Measurements from ENCODE around the gene DAGLA.

Gene DAGLA

DNA sequence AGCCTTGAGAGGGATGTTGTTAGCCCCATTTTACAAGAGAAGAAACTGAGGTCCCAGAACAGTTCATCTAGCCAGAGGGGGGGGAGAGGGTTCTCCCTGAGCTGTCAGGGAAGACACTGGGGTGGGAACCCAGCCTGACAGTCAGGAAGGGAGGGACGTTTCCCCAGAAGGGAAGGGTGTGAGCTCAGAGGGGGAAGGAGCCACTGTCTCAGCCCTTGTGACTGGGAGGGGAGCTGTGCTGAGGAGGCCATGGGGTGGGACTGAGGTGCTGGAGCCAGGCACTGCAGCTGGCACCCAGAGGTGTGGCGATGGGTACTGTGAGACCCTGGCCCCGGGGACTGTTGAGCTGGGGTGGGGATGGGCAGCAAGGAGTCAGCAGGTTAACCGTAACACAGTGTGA lies 35.7 kb downstream of the DAGLA start:
- Histone ChIP-seq H3K9me3 (ENCODE audit: control insufficient read depth in 1 of 2, low read length in 2 of 2) (no peaks in the 10 kb centered on the region), H3K4me1 (ENCODE audit: control insufficient read depth in 1 of 2, insufficient read depth in 2 of 2, low read length in 2 of 2) (peaks cover 6 to 14% of the 10 kb centered on the region in 2 donors), H3K27ac (ENCODE audit: low read depth, low read length) (no peak overlapping the region), H3K4me3 (ENCODE audit: low read depth in 1 of 2, low read length in 2 of 2) (no peak overlapping the region), H3K27me3 (ENCODE audit: control insufficient read depth in 1 of 2, insufficient read depth in 2 of 2, low read length in 2 of 2) (no peaks in the 10 kb centered on the region), H3K36me3 (ENCODE audit: control insufficient read depth in 1 of 2, insufficient read depth in 2 of 2, low read length in 2 of 2) (no peaks in the 10 kb centered on the region), H3K9ac (ENCODE audit: low read depth in 1 of 2, low read length in 2 of 2) (no peak overlapping the region)

DNA sequence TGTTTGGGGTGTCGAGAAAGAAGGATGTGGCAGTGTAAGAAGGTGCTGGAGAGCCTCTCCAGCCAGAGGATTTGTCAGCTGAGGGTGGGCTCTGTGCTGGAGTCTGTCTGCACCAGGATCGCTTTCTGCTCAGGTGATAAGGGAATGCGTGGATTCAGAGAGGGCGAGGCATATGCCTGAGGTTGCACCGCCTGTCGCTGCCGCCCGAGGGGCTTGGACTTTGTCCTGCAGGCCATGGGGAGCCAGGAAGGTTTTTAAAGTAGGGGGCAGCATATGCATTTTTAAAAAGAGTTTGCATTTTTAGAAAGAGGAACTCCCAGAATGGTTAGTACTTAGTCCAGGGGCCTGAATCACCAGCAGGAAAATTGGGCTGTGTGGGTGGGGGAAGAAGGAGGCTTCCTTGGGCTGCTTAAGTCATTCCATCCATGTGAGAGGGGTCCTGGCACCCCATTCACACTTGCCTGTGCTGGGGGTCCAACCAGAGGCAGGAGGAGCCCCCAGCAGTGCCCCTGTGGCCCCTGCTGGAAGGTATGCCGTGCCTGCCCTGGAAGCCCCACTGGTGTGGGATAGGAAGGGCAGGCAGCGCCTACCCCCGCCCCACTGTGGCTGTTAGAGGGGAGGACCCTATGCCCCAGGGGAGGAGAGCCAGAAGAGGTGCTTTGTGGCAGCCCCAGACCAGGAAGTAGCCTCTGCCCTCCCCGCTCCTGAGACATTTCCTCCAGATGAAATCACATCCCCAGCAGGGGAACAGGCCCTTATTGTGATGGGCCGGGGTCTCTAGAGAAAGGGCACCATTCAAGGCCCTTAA lies 36.5 kb downstream of the DAGLA start:
- Histone ChIP-seq H3K9ac (ENCODE audit: low read depth in 1 of 2, low read length in 2 of 2) (no peak overlapping the region), H3K27me3 (ENCODE audit: control insufficient read depth in 1 of 2, insufficient read depth in 2 of 2, low read length in 2 of 2) (no peaks in the 10 kb centered on the region), H3K9me3 (ENCODE audit: control insufficient read depth in 1 of 2, low read length in 2 of 2) (no peaks in the 10 kb centered on the region), H3K27ac (ENCODE audit: low read depth, low read length) (no peak overlapping the region), H3K4me1 (ENCODE audit: control insufficient read depth in 1 of 2, insufficient read depth in 2 of 2, low read length in 2 of 2) (peaks cover 6 to 14% of the 10 kb centered on the region in 2 donors), H3K36me3 (ENCODE audit: control insufficient read depth in 1 of 2, insufficient read depth in 2 of 2, low read length in 2 of 2) (no peaks in the 10 kb centered on the region), H3K4me3 (ENCODE audit: low read depth in 1 of 2, low read length in 2 of 2) (no peak overlapping the region)

DNA sequence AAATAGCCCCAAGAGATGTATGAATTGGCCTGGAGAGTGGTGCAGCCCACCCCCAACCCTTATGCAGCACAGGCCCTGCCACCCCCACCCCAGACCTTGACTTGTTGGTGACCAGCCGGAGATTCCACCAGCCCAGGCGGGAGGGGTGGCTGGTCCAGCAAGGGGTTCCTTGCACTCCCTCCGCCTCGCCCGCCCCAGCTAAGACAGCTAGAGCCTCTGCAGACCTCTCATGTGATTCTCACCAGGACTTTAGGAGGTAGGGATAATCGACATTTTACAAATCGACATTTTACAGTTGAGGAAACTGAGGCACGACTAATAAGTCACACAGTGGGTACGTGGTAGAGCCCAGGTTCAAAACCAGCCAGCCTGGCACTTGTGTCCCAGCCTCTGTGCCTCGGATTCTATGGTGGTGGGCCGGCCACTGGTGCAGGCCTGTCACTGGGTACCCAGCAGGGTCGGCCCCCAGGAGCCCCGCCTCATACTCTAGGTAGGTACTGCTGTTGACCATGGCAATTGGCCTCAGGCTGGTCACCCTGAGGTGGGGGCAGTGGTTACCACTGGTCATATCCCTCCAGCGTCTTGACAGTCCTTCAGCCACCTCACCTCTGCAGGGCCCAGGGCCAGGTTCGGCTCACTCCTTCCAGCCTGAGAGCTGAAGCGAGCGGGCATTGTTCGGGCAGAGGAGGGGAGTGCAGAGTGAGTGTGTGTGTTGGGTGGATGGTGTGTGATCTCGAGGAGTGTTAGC lies 37.3 kb downstream of the DAGLA start:
- no peak overlapping the region for H3K4me3 ChIP-seq (ENCODE audit: low read depth in 1 of 2, low read length in 2 of 2)
- H3K9ac ChIP-seq (ENCODE audit: low read depth in 1 of 2, low read length in 2 of 2): no peak overlapping the region
- H3K36me3 ChIP-seq (ENCODE audit: control insufficient read depth in 1 of 2, insufficient read depth in 2 of 2, low read length in 2 of 2): no peaks in the 10 kb centered on the region
- peaks cover 6 to 14% of the 10 kb centered on the region in 2 donors for H3K4me1 ChIP-seq (ENCODE audit: control insufficient read depth in 1 of 2, insufficient read depth in 2 of 2, low read length in 2 of 2)
- H3K27ac ChIP-seq (ENCODE audit: low read depth, low read length): no peak overlapping the region
- no peaks in the 10 kb centered on the region for H3K27me3 ChIP-seq (ENCODE audit: control insufficient read depth in 1 of 2, insufficient read depth in 2 of 2, low read length in 2 of 2)
- H3K9me3 ChIP-seq (ENCODE audit: control insufficient read depth in 1 of 2, low read length in 2 of 2): no peaks in the 10 kb centered on the region

DNA sequence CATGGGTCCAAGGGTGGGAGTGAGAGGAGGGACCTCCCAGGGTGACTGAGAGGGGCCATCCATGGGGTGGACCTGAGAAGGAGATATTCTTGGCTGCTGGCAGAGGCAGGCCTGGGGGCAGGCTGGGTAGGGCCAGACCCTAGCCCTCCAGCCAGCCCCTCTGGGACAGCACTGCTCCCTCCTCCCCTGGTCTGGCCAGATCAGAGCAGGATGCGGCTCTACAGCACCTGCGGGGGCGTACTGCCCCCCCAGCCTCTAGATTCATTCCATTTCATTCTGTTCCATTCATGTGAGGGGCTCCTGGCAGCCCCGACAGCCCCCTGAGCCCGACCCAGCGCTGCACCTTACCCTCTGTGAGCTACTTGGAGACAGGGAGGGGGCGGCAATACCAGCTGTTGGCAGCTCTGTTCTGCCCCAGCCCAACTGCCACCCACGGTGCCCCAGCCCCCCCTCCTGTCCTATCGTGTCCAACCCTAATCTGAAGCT lies 37.9 kb downstream of the DAGLA start:
- no peaks in the 10 kb centered on the region for H3K36me3 ChIP-seq (ENCODE audit: control insufficient read depth in 1 of 2, insufficient read depth in 2 of 2, low read length in 2 of 2)
- no peak overlapping the region for H3K9ac ChIP-seq (ENCODE audit: low read depth in 1 of 2, low read length in 2 of 2)
- H3K4me1 ChIP-seq (ENCODE audit: control insufficient read depth in 1 of 2, insufficient read depth in 2 of 2, low read length in 2 of 2): peaks cover 6 to 14% of the 10 kb centered on the region in 2 donors
- H3K27me3 ChIP-seq (ENCODE audit: control insufficient read depth in 1 of 2, insufficient read depth in 2 of 2, low read length in 2 of 2): no peaks in the 10 kb centered on the region
- H3K27ac ChIP-seq (ENCODE audit: low read depth, low read length): no peak overlapping the region
- H3K4me3 ChIP-seq (ENCODE audit: low read depth in 1 of 2, low read length in 2 of 2): no peak overlapping the region
- no peaks in the 10 kb centered on the region for H3K9me3 ChIP-seq (ENCODE audit: control insufficient read depth in 1 of 2, low read length in 2 of 2)

DNA sequence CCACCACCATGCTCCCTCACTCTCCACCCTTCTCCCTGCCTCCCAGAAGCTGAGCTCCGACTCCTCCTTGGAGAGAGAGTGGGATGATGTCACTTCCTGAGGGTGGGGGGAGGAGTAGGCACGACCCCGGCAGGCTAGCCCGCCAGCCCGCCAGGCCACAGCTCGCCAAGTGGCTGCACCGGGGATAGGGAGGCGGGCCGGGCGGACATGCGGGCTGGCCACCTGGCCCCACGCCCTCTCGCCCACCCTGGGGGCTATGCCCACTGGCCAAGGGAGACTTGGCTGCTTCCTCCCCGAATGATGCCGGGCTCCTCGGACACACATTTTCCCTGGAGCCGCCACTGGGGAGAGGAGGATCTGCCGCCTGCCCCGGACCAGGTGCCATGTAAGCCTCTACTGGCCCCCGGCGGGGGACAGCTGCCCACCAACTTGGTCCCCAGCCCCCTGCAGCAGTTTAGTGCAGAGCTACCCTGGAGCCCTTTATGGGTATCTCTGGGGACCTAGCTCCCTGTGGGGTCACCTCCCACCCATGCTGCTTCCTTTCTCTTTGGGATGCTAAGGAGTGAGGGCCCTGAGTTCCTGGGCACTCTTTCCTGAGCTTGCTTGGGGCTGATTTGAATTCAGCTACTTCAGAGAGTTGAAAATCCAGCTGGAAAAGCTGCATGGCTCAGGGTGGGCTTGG lies 38.6 kb downstream of the DAGLA start:
- Histone ChIP-seq H3K4me1 (ENCODE audit: control insufficient read depth in 1 of 2, insufficient read depth in 2 of 2, low read length in 2 of 2) (peaks cover 6 to 14% of the 10 kb centered on the region in 2 donors), H3K27me3 (ENCODE audit: control insufficient read depth in 1 of 2, insufficient read depth in 2 of 2, low read length in 2 of 2) (no peaks in the 10 kb centered on the region), H3K27ac (ENCODE audit: low read depth, low read length) (no peak overlapping the region), H3K36me3 (ENCODE audit: control insufficient read depth in 1 of 2, insufficient read depth in 2 of 2, low read length in 2 of 2) (peaks cover 0 to 3% of the 10 kb centered on the region in 2 donors), H3K4me3 (ENCODE audit: low read depth in 1 of 2, low read length in 2 of 2) (peak overlapping the region in 1 of 2 donors; percentile 35), H3K9ac (ENCODE audit: low read depth in 1 of 2, low read length in 2 of 2) (no peak overlapping the region), H3K9me3 (ENCODE audit: control insufficient read depth in 1 of 2, low read length in 2 of 2) (no peaks in the 10 kb centered on the region)

DNA sequence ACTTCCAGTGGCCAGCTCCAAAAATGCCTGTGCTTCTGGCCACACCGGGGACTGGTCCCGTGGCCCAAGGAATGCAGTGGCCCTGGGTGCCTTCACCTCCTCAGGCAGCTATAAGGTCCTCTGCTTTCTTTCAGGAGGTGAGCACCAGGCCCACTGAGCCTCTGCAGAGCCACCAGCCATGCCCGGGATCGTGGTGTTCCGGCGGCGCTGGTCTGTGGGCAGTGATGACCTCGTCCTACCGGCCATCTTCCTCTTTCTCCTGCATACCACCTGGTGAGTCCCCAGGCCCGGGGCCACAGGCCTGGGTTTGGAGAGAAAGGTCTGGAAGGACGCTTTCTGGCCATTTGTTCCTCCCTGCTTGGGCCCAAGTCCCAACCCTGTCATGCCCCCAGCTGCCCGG lies 39.8 kb downstream of the DAGLA start:
- Histone ChIP-seq H3K9me3 (ENCODE audit: control insufficient read depth in 1 of 2, low read length in 2 of 2) (no peaks in the 10 kb centered on the region), H3K4me3 (ENCODE audit: low read depth in 1 of 2, low read length in 2 of 2) (no peak overlapping the region), H3K4me1 (ENCODE audit: control insufficient read depth in 1 of 2, insufficient read depth in 2 of 2, low read length in 2 of 2) (peaks cover 6 to 14% of the 10 kb centered on the region in 2 donors), H3K9ac (ENCODE audit: low read depth in 1 of 2, low read length in 2 of 2) (no peak overlapping the region), H3K27ac (ENCODE audit: low read depth, low read length) (no peak overlapping the region), H3K36me3 (ENCODE audit: control insufficient read depth in 1 of 2, insufficient read depth in 2 of 2, low read length in 2 of 2) (peaks cover 0 to 5% of the 10 kb centered on the region in 2 donors), H3K27me3 (ENCODE audit: control insufficient read depth in 1 of 2, insufficient read depth in 2 of 2, low read length in 2 of 2) (no peaks in the 10 kb centered on the region)

- no peak overlapping the region for H3K27ac ChIP-seq (ENCODE audit: low read depth, low read length)
- no peaks in the 10 kb centered on the region for H3K27me3 ChIP-seq (ENCODE audit: control insufficient read depth in 1 of 2, insufficient read depth in 2 of 2, low read length in 2 of 2)
- H3K36me3 ChIP-seq (ENCODE audit: control insufficient read depth in 1 of 2, insufficient read depth in 2 of 2, low read length in 2 of 2): peaks cover 0 to 5% of the 10 kb centered on the region in 2 donors
- H3K4me1 ChIP-seq (ENCODE audit: control insufficient read depth in 1 of 2, insufficient read depth in 2 of 2, low read length in 2 of 2): peaks cover 6 to 13% of the 10 kb centered on the region in 2 donors
- no peak overlapping the region for H3K9ac ChIP-seq (ENCODE audit: low read depth in 1 of 2, low read length in 2 of 2)
- H3K4me3 ChIP-seq (ENCODE audit: low read depth in 1 of 2, low read length in 2 of 2): no peak overlapping the region
- H3K9me3 ChIP-seq (ENCODE audit: control insufficient read depth in 1 of 2, low read length in 2 of 2): no peaks in the 10 kb centered on the region
Measured at GRCh38 chr11:61720597-61720996, 40.4 kb downstream of the DAGLA start.

DNA sequence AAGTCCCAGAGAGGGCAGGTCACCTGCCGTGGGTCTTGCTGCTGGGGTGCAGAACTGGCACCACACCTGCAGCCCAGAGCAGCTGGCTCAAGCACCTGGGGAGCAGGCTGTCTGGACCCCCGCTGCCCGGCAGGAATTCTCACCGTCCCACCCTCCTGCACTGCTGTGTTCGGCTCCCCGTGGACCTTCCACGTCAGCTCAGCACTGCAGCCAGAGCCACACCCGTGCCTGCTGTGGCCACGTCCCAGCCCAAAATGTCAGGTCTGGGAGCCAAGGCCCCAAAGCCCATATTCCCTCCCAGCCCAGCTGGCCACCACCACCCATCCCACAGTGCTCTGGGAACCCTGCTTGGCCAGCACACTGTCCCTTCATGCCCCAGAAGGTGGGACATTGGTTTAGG lies 44.2 kb downstream of the DAGLA start:
- Histone ChIP-seq H3K36me3 (ENCODE audit: control insufficient read depth in 1 of 2, insufficient read depth in 2 of 2, low read length in 2 of 2) (peaks cover 0 to 14% of the 10 kb centered on the region in 2 donors), H3K27me3 (ENCODE audit: control insufficient read depth in 1 of 2, insufficient read depth in 2 of 2, low read length in 2 of 2) (no peaks in the 10 kb centered on the region), H3K27ac (ENCODE audit: low read depth, low read length) (no peak overlapping the region), H3K4me1 (ENCODE audit: control insufficient read depth in 1 of 2, insufficient read depth in 2 of 2, low read length in 2 of 2) (no peaks in the 10 kb centered on the region), H3K9me3 (ENCODE audit: control insufficient read depth in 1 of 2, low read length in 2 of 2) (no peaks in the 10 kb centered on the region), H3K4me3 (ENCODE audit: low read depth in 1 of 2, low read length in 2 of 2) (no peak overlapping the region), H3K9ac (ENCODE audit: low read depth in 1 of 2, low read length in 2 of 2) (no peak overlapping the region)

DNA sequence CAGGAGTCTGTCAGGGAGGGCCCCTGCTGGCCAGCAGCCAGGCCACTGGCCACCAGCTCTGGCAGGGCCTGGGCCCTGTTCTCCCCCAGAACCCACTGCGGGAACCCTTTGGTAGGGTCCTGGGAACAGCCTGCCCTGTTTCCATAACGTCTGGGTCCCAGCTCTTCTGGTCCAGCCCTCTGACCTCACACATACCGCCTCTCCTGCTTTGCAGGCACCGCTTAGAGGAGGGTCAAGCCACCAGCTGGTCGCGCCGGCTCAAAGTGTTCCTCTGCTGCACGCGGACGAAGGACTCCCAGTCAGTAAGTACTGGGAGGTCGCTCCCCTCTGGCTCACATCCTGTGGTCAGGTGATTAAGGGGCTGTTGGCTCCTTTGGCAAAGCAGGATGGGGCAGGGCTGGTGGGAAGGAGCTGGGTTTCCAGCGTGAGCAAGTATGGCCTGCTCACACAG lies 45.6 kb downstream of the DAGLA start:
- H3K4me3 ChIP-seq (ENCODE audit: low read depth in 1 of 2, low read length in 2 of 2): no peak overlapping the region
- H3K36me3 ChIP-seq (ENCODE audit: control insufficient read depth in 1 of 2, insufficient read depth in 2 of 2, low read length in 2 of 2): peaks cover 0 to 16% of the 10 kb centered on the region in 2 donors
- no peaks in the 10 kb centered on the region for H3K4me1 ChIP-seq (ENCODE audit: control insufficient read depth in 1 of 2, insufficient read depth in 2 of 2, low read length in 2 of 2)
- no peak overlapping the region for H3K9ac ChIP-seq (ENCODE audit: low read depth in 1 of 2, low read length in 2 of 2)
- no peaks in the 10 kb centered on the region for H3K9me3 ChIP-seq (ENCODE audit: control insufficient read depth in 1 of 2, low read length in 2 of 2)
- H3K27me3 ChIP-seq (ENCODE audit: control insufficient read depth in 1 of 2, insufficient read depth in 2 of 2, low read length in 2 of 2): no peaks in the 10 kb centered on the region
- H3K27ac ChIP-seq (ENCODE audit: low read depth, low read length): no peak overlapping the region

DNA sequence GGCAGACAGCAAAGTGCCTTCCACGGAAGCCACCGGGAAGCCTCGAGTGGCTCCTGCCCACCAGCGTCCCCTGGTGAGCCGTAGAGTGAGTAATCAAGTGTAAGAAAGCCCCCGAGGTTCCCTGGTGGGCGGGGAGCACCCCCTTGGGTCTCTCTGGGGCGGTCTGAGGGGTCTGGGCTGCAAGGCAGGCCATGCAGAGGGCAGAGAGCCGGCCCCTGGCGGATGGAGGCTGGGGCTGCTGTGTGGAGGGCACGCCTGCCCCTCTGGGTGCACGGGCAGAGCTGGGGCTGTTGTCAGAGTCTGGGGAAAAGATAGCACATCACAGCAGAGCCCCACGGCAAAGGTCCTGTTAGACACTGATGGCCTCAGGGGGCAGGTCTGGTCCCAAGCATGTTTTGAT lies 46.6 kb downstream of the DAGLA start:
- H3K4me3 ChIP-seq (ENCODE audit: low read depth in 1 of 2, low read length in 2 of 2): no peak overlapping the region
- H3K4me1 ChIP-seq (ENCODE audit: control insufficient read depth in 1 of 2, insufficient read depth in 2 of 2, low read length in 2 of 2): no peaks in the 10 kb centered on the region
- H3K27ac ChIP-seq (ENCODE audit: low read depth, low read length): no peak overlapping the region
- H3K9ac ChIP-seq (ENCODE audit: low read depth in 1 of 2, low read length in 2 of 2): no peak overlapping the region
- H3K36me3 ChIP-seq (ENCODE audit: control insufficient read depth in 1 of 2, insufficient read depth in 2 of 2, low read length in 2 of 2): peaks cover 0 to 16% of the 10 kb centered on the region in 2 donors
- no peaks in the 10 kb centered on the region for H3K27me3 ChIP-seq (ENCODE audit: control insufficient read depth in 1 of 2, insufficient read depth in 2 of 2, low read length in 2 of 2)
- no peaks in the 10 kb centered on the region for H3K9me3 ChIP-seq (ENCODE audit: control insufficient read depth in 1 of 2, low read length in 2 of 2)
